ENCODE measurements around the gene LRP1. TPM values are rescaled to one million over a fixed set of nuclear protein-coding genes. Genes with fewer than 3 reads are reported as not detected.

Gene LRP1
- total RNA-seq, 2 experiments from 2014 or later = 1.1 to 4.4 TPM

DNA sequence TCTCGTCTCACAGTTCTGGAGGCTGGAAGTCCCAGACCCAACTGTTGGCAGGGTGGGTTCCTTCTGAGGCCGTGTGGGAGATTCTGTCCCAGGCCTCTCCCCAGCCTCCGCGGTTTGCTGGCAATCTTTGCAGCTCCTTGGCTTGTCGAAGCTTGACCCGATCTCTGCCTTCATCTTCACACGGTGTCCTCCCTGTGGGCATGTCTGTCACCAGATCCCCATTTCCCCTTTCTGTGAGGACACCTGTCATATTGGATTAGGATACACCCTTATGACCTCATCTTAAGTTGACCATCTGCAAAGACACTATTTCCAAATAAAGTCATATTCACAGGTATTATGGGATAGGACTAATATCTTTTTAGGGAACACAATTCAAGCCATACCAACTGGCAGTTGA, 41.7 kb downstream of the LRP1 start:
- intact Hi-C loops (cut with micrococcal nuclease; ENCODE audit: unreplicated experiment) = no loop called here
- H3K27ac ChIP-seq (ENCODE audit: low read depth, low read length, poor library complexity, severe bottlenecking) = no peak overlapping the region
- H3K4me2 ChIP-seq (ENCODE audit: low read length) = no peak overlapping the region
- H3K36me3 ChIP-seq (ENCODE audit: insufficient read depth, low read length) = no peaks in the 10 kb centered on the region
- no TSS peak for BruUV-seq (replicated peaks)
- ChIA-PET CTCF (ENCODE audit: unreplicated experiment) (no interaction called here), POLR2A (no interaction called here)
- DNase-seq (ENCODE audit: low spot score) = no peak
- H3K9me2 ChIP-seq (ENCODE audit: insufficient read depth, low read length) = no peaks in the 10 kb centered on the region
- H3K4me1 ChIP-seq (ENCODE audit: insufficient read depth, low read length, poor library complexity, severe bottlenecking) = peaks cover 17% of the 10 kb centered on the region
- no peaks in the 10 kb centered on the region for H3K79me2 ChIP-seq (ENCODE audit: insufficient read depth, low read depth, low read length)
- H3K9me3 ChIP-seq (ENCODE audit: low read length) = no peaks in the 10 kb centered on the region
- H4K20me1 ChIP-seq (ENCODE audit: insufficient read depth, low read length) = no peaks in the 10 kb centered on the region
- TF ChIP-seq, protein P1, sequence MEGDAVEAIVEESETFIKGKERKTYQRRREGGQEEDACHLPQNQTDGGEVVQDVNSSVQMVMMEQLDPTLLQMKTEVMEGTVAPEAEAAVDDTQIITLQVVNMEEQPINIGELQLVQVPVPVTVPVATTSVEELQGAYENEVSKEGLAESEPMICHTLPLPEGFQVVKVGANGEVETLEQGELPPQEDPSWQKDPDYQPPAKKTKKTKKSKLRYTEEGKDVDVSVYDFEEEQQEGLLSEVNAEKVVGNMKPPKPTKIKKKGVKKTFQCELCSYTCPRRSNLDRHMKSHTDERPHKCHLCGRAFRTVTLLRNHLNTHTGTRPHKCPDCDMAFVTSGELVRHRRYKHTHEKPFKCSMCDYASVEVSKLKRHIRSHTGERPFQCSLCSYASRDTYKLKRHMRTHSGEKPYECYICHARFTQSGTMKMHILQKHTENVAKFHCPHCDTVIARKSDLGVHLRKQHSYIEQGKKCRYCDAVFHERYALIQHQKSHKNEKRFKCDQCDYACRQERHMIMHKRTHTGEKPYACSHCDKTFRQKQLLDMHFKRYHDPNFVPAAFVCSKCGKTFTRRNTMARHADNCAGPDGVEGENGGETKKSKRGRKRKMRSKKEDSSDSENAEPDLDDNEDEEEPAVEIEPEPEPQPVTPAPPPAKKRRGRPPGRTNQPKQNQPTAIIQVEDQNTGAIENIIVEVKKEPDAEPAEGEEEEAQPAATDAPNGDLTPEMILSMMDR (conservative IDR thresholded peaks at IDR 0.05; ENCODE audit: low read length) = no peak
- TF ChIP-seq EZH2phosphoT487 (IDR thresholded peaks at IDR 0.05; ENCODE audit: borderline replicate concordance, low read depth, low read length) = no peak
- no peak overlapping the region for H3K4me3 ChIP-seq (ENCODE audit: low read depth, low read length, poor library complexity, severe bottlenecking)
- H2AFZ ChIP-seq (ENCODE audit: low read length) = no peak overlapping the region

GRCh38 chr12:57170408-57170807, 42.1 kb downstream of the LRP1 start:
- ChIA-PET CTCF (ENCODE audit: unreplicated experiment) (no interaction called here), POLR2A (no interaction called here)
- H3K9me2 ChIP-seq (ENCODE audit: insufficient read depth, low read length) = no peaks in the 10 kb centered on the region
- H2AFZ ChIP-seq (ENCODE audit: low read length) = no peak overlapping the region
- no peak for TF ChIP-seq EZH2phosphoT487 (IDR thresholded peaks at IDR 0.05; ENCODE audit: borderline replicate concordance, low read depth, low read length)
- TF ChIP-seq, protein P1 (conservative IDR thresholded peaks at IDR 0.05; ENCODE audit: low read length) = no peak
- no peak for DNase-seq (ENCODE audit: low spot score)
- H3K4me1 ChIP-seq (ENCODE audit: insufficient read depth, low read length, poor library complexity, severe bottlenecking) = peaks cover 17% of the 10 kb centered on the region
- no TSS peak for BruUV-seq (replicated peaks)
- H3K79me2 ChIP-seq (ENCODE audit: insufficient read depth, low read depth, low read length) = no peaks in the 10 kb centered on the region
- H4K20me1 ChIP-seq (ENCODE audit: insufficient read depth, low read length) = no peaks in the 10 kb centered on the region
- H3K9me3 ChIP-seq (ENCODE audit: low read length) = no peaks in the 10 kb centered on the region
- H3K4me3 ChIP-seq (ENCODE audit: low read depth, low read length, poor library complexity, severe bottlenecking) = no peak overlapping the region
- intact Hi-C loops (cut with micrococcal nuclease; ENCODE audit: unreplicated experiment) = no loop called here
- no peaks in the 10 kb centered on the region for H3K36me3 ChIP-seq (ENCODE audit: insufficient read depth, low read length)
- no peak overlapping the region for H3K4me2 ChIP-seq (ENCODE audit: low read length)
- no peak overlapping the region for H3K27ac ChIP-seq (ENCODE audit: low read depth, low read length, poor library complexity, severe bottlenecking)

GRCh38 chr12:57170927-57171326, 42.6 kb downstream of the LRP1 start:
- ChIA-PET CTCF (ENCODE audit: unreplicated experiment) (interaction anchor here (0.5 kb wide), 1 partner anchor 11 kb away, joined by 3 read pairs; no protein-coding TSS in a partner anchor), POLR2A (interaction anchor here (0.6 kb wide), 1 partner anchor 408 kb away, joined by 3 read pairs; the partner anchor contains the start of gene HSD17B6)

More at GRCh38 chr12:57170927-57171326, 42.6 kb downstream of the LRP1 start:
- no peak overlapping the region for H2AFZ ChIP-seq (ENCODE audit: low read length)
- TF ChIP-seq, protein P1 (conservative IDR thresholded peaks at IDR 0.05; ENCODE audit: low read length) = no peak
- TF ChIP-seq EZH2phosphoT487 (IDR thresholded peaks at IDR 0.05; ENCODE audit: borderline replicate concordance, low read depth, low read length) = no peak
- peaks cover 17% of the 10 kb centered on the region for H3K4me1 ChIP-seq (ENCODE audit: insufficient read depth, low read length, poor library complexity, severe bottlenecking)
- no peaks in the 10 kb centered on the region for H4K20me1 ChIP-seq (ENCODE audit: insufficient read depth, low read length)
- no peaks in the 10 kb centered on the region for H3K79me2 ChIP-seq (ENCODE audit: insufficient read depth, low read depth, low read length)
- no peaks in the 10 kb centered on the region for H3K9me2 ChIP-seq (ENCODE audit: insufficient read depth, low read length)
- no peaks in the 10 kb centered on the region for H3K36me3 ChIP-seq (ENCODE audit: insufficient read depth, low read length)
- BruUV-seq (replicated peaks) = no TSS peak
- H3K4me3 ChIP-seq (ENCODE audit: low read depth, low read length, poor library complexity, severe bottlenecking) = no peak overlapping the region
- intact Hi-C loops (cut with micrococcal nuclease; ENCODE audit: unreplicated experiment) = no loop called here
- no peaks in the 10 kb centered on the region for H3K9me3 ChIP-seq (ENCODE audit: low read length)
- no peak for DNase-seq (ENCODE audit: low spot score)
- no peak overlapping the region for H3K4me2 ChIP-seq (ENCODE audit: low read length)
- H3K27ac ChIP-seq (ENCODE audit: low read depth, low read length, poor library complexity, severe bottlenecking) = no peak overlapping the region
